ENCODE data around the gene TEDC1. TPM values are rescaled to one million over a fixed set of nuclear protein-coding genes. Genes with fewer than 3 reads are reported as not detected.

TEDC1 gene
- total RNA-seq, 2 donors from 2014 or later = 9.1 to 23.8 TPM

DNA sequence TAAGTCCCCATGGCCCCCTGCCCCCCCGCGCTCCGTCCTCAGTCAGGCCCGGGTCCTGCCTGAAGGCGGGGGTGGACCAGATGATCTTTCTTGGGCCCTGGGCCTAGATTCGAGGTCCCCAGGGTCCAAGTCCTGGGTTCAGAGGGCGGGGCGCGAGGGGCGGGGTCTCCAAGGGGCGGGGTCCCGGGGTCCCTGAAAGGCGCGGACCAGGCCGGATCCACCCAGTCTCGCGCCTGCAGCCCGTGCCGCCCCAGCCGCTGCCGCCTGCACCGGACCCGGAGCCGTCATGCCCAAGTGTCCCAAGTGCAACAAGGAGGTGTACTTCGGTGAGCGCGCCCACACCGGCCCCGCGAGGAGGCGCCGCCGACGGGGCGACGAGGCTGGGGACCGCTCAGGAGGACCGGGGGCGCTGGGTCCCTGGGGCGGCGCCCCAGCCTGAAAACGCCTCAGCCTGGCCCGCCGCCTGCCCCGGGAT, 4.0 kb upstream of the TEDC1 start:
- peak; percentile 82 for DNase-seq
- peaks cover 3% of the 10 kb centered on the region for H3K9me3 Mint-ChIP-seq
- no peak overlapping the region for H3K9ac ChIP-seq (ENCODE audit: extremely low read depth, low read length, poor library complexity, severe bottlenecking)
- H3K4me3 ChIP-seq (ENCODE audit: low read length) = no peak overlapping the region
- H3K4me1 Mint-ChIP-seq = peaks cover 9% of the 10 kb centered on the region
- H3K36me3 Mint-ChIP-seq (ENCODE audit: low read depth) = no peaks in the 10 kb centered on the region
- H3K27ac Mint-ChIP-seq = no peak overlapping the region
- H3K9me3 ChIP-seq (ENCODE audit: control insufficient read depth, low read length) = no peaks in the 10 kb centered on the region
- TF ChIP-seq CTCF (conservative IDR thresholded peaks at IDR 0.05) = no peak
- peaks cover 52% of the 10 kb centered on the region for H3K27me3 ChIP-seq (ENCODE audit: control insufficient read depth, insufficient read depth, low read length, poor library complexity, severe bottlenecking)
- H3K27ac ChIP-seq (ENCODE audit: low read depth, low read length) = no peak overlapping the region
- WGBS, 2 experiments (ENCODE audit: insufficient coverage in 1 of 2, insufficient read length in 1 of 2) = 1 to 8% methylated on average over 12 to 45 of the region's 45 CpGs
- peaks cover 7% of the 10 kb centered on the region for H3K4me1 ChIP-seq (ENCODE audit: control insufficient read depth, insufficient read depth, low read length)
- peaks cover 59% of the 10 kb centered on the region for H3K27me3 Mint-ChIP-seq (ENCODE audit: insufficient read depth)
- H3K36me3 ChIP-seq (ENCODE audit: control insufficient read depth, insufficient read depth, low read length) = no peaks in the 10 kb centered on the region
- H3K4me3 Mint-ChIP-seq = peak overlapping the region; percentile 41

DNA sequence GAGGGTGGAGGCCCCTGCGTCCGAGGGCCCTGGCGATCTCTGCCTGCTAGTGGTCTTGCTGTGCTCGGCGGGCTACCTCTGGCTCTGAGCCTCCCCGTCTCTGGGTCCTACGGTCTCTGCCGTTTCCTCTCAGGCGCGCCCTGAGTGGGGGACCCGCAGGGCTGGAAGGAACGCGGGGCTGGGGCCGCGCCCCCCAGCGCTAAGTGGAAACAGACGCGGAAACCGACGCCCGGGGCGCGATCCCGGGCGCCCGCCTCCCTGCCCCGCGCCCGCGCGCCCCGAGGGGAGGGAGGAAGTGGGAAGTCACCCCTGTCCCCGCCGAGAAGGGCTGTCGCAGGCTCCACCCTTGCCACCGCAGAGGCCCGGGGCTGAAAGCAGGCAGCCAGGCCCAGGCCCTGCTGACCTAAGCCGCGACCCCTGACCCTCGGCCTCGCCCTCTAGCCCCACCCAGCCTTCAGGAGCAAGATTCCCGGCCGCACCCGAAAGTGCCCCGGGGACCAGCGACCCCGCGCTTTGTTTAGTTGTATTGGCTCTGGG, 3.5 kb upstream of the TEDC1 start:
- Histone ChIP-seq H3K4me1 (ENCODE audit: control insufficient read depth, insufficient read depth, low read length) (peaks cover 6% of the 10 kb centered on the region), H3K9ac (ENCODE audit: extremely low read depth, low read length, poor library complexity, severe bottlenecking) (no peak overlapping the region), H3K27me3 (ENCODE audit: control insufficient read depth, insufficient read depth, low read length, poor library complexity, severe bottlenecking) (peaks cover 47% of the 10 kb centered on the region), H3K27ac (ENCODE audit: low read depth, low read length) (no peak overlapping the region), H3K36me3 (ENCODE audit: control insufficient read depth, insufficient read depth, low read length) (no peaks in the 10 kb centered on the region), H3K9me3 (ENCODE audit: control insufficient read depth, low read length) (no peaks in the 10 kb centered on the region), H3K4me3 (ENCODE audit: low read length) (no peak overlapping the region)
- H3K9me3 Mint-ChIP-seq = peaks cover 3% of the 10 kb centered on the region
- WGBS, 2 experiments (ENCODE audit: insufficient coverage in 1 of 2, insufficient read length in 1 of 2) = 7 to 23% methylated on average over 11 to 48 of the region's 48 CpGs
- no peaks in the 10 kb centered on the region for H3K36me3 Mint-ChIP-seq (ENCODE audit: low read depth)
- H3K27ac Mint-ChIP-seq = no peak overlapping the region
- no peak for TF ChIP-seq CTCF (conservative IDR thresholded peaks at IDR 0.05)
- peak overlapping the region; percentile 41 for H3K4me3 Mint-ChIP-seq
- peaks cover 54% of the 10 kb centered on the region for H3K27me3 Mint-ChIP-seq (ENCODE audit: insufficient read depth)
- no peak for DNase-seq
- H3K4me1 Mint-ChIP-seq = peaks cover 5% of the 10 kb centered on the region

DNA sequence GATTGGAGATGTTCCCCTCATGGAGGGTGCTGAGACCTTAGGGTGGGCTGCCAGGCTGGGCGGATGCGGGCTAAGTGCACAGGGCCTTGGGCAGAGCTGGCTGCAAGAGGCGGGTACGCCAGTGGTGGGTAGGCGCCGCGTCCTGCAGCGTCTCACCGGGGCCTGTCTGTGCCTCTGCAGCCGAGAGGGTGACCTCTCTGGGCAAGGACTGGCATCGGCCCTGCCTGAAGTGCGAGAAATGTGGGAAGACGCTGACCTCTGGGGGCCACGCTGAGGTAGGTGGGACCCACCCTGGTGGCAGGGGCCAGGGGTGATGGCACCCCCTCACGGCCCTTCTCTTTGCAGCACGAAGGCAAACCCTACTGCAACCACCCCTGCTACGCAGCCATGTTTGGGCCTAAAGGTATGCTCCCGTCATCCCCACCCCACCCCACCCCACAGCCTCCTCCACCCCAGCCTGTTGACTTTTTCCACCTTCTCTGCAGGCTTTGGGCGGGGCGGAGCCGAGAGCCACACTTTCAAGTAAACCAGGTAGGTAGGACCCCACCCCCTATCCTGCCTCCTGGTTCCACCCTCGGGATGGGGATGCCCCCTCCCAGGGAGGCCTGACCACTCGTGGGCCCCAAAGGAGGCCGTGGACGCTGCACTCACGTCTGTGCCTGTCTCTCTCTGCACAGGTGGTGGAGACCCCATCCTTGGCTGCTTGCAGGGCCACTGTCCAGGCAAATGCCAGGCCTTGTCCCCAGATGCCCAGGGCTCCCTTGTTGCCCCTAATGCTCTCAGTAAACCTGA, 2.9 kb upstream of the TEDC1 start:
- peaks cover 6% of the 10 kb centered on the region for H3K4me1 ChIP-seq (ENCODE audit: control insufficient read depth, insufficient read depth, low read length)
- H3K9me3 ChIP-seq (ENCODE audit: control insufficient read depth, low read length) = no peaks in the 10 kb centered on the region
- H3K36me3 ChIP-seq (ENCODE audit: control insufficient read depth, insufficient read depth, low read length) = no peaks in the 10 kb centered on the region
- peaks cover 5% of the 10 kb centered on the region for H3K4me1 Mint-ChIP-seq
- H3K27ac Mint-ChIP-seq = no peak overlapping the region
- TF ChIP-seq CTCF (conservative IDR thresholded peaks at IDR 0.05) = no peak
- peaks cover 49% of the 10 kb centered on the region for H3K27me3 Mint-ChIP-seq (ENCODE audit: insufficient read depth)
- H3K4me3 Mint-ChIP-seq = peak overlapping the region; percentile 41
- peaks cover 3% of the 10 kb centered on the region for H3K9me3 Mint-ChIP-seq
- WGBS, 2 experiments (ENCODE audit: insufficient coverage in 1 of 2, insufficient read length in 1 of 2) = 93 to 94% methylated on average over 10 to 26 of the region's 26 CpGs
- peaks cover 41% of the 10 kb centered on the region for H3K27me3 ChIP-seq (ENCODE audit: control insufficient read depth, insufficient read depth, low read length, poor library complexity, severe bottlenecking)
- no peaks in the 10 kb centered on the region for H3K36me3 Mint-ChIP-seq (ENCODE audit: low read depth)
- no peak overlapping the region for H3K9ac ChIP-seq (ENCODE audit: extremely low read depth, low read length, poor library complexity, severe bottlenecking)
- DNase-seq = no peak
- no peak overlapping the region for H3K4me3 ChIP-seq (ENCODE audit: low read length)
- no peak overlapping the region for H3K27ac ChIP-seq (ENCODE audit: low read depth, low read length)
